Adrenal gland (tissue), 12 donors: ENCODE measurements around the gene EID3. TPM values are rescaled to one million over a fixed set of nuclear protein-coding genes. Genes with fewer than 3 reads are reported as not detected.
A peak's percentile ranks its signal among the peaks of the same experiment; 100 is the strongest.

Experiments
- DNase-seq, 7 donors: peaks; one replicate each; pipeline ENCODE4 v3.0.0-alpha.2; 2019 to 2020
- H3K27ac ChIP-seq, 5 donors: fragments of 200-600 bp; sonication (generic) in 4 of 5; 1 replicate in 3 of 5; 2 replicates in 2 of 5; pipeline versions ENCODE4 v1.5.1 to v1.8.0; 2016 to 2020; ENCODE audit warnings: mild to moderate bottlenecking in 1 of 5
- H3K27me3 ChIP-seq: fragments of 200-600 bp; 2 replicates; pipeline ENCODE4 v1.8.0; 2021
- H3K36me3 ChIP-seq, 2 donors: fragments of 200-600 bp; replicated peaks in 1 of 2; 1 replicate in 1 of 2; 2 replicates in 1 of 2; pipeline versions ENCODE4 v1.5.1 to v1.8.0; 2018 to 2022
- H3K4me1 ChIP-seq, 2 donors: fragments of 200-600 bp; replicated peaks in 1 of 2; 1 replicate in 1 of 2; 2 replicates in 1 of 2; pipeline versions ENCODE4 v1.5.1 to v1.8.0; 2018 to 2021
- H3K4me3 ChIP-seq, 4 donors: fragments of 200-600 bp; sonication (generic) in 3 of 4; one replicate each; pipeline ENCODE4 v1.5.1; 2016 to 2018
- H3K9me3 ChIP-seq, 3 donors: fragments of 200-600 bp; sonication (generic) in 1 of 3; replicated peaks in 1 of 3; 1 replicate in 2 of 3; 2 replicates in 1 of 3; pipeline versions ENCODE4 v1.5.1 to v1.8.0; 2016 to 2021
- POLR2A ChIP-seq, 2 donors: fragments of 450-650 bp; IDR thresholded peaks; one replicate each; pipeline ENCODE4 v1.6.1; 2017; ENCODE audit warnings: antibody characterized with exemption in 2 of 2, mild to moderate bottlenecking in 2 of 2, moderate library complexity in 1 of 2
- WGBS, 4 donors: extraction: QIAGEN DNeasy Blood & Tissue Kit in 2 of 4; methylation state at CpG; one replicate each; pipeline versions ENCODE4 v1.1.5 to v1.1.7; 2013 to 2017; 5-methylcytosine and 5-hydroxymethylcytosine counted together
- intact Hi-C, 2 donors: fragments of 100-400 bp; cut with DNase I; formaldehyde crosslinking; loops; one replicate each; pipeline versions ENCODE4 v1.14.1 to v1.15.0; 2022 to 2023
- polyA plus RNA-seq, 3 donors: library from polyadenylated mRNA; stranded (reverse); fragments of 200-250 nt in 2 of 3; fragments of 350-450 nt in 1 of 3; fragmentation: Illumina TruSeq in 1 of 3; extraction: RNeasy Lipid Tissue Mini Kit (QIAGEN cat#74804) in 1 of 3; gene quantifications; one replicate each; pipeline ENCODE4 v1.2.3, GENCODE V29; 2013 to 2014
- total RNA-seq, 9 donors: library from RNA; depleted of rRNA in 4 of 9; stranded (reverse); fragments of >200 nt in 4 of 9; fragments of 120-200 nt in 1 of 9; fragmentation: NEBNext Ultra II Directional in 1 of 9; extraction: Animal tissue kit (Norgen Biotek cat#: 25700) in 1 of 9; gene quantifications; one replicate each; pipeline versions ENCODE4 v1.1.0 to v1.2.4, GENCODE V29; 2013 to 2023
- TF ChIP-seq, protein P1 (sequence below), 6 experiments: fragments of 450-650 bp in 4 of 6; fragments of 200-600 bp in 2 of 6; sonication (generic) in 1 of 6; IDR thresholded peaks; 1 replicate in 5 of 6; 2 replicates in 1 of 6; pipeline versions ENCODE4 v1.5.1 to v1.8.0; 2016 to 2021; ENCODE audit warnings: antibody characterized with exemption in 6 of 6, mild to moderate bottlenecking in 2 of 6, moderate library complexity in 1 of 6
- donor health status: healthy with polysubstance abuse.
- donor health status: Bipolar disorder and iron deficiency.
- donor health status: DM: yes; HTN: yes; CAD: no.
- donor health status: DM: no; HTN: no; CAD: no.
- donor health status: DM: no; HTN: no; CAD: no.
- donor health status: DM: yes; HTN: yes; CAD: no.

EID3 gene
- total and polyA plus RNA-seq, 12 donors: 1.5 to 20.3 (median 5.5) TPM

DNA sequence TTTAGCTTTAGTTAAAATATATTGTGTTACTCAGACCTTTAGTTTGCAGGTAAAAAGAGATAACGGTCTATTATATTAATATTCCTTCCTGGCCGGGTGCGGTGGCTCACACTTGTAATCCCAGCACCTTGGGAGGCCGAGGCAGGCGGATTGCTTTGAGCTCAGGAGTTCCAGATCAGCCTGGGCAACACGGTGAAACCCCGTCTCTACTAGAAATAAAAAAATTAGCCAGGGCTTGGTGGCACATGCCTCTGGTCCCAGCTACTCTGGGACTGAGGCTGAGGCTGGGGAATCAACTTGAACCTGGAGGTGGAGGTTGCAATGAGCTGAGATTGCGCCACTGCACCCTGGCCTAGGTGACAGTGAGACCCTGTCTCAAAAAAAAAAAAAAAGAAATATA lies 13.2 kb upstream of the EID3 start:
- DNase-seq: no peak
- no peak for TF ChIP-seq POLR2A (IDR thresholded peaks at IDR 0.05)
- TF ChIP-seq, protein P1, sequence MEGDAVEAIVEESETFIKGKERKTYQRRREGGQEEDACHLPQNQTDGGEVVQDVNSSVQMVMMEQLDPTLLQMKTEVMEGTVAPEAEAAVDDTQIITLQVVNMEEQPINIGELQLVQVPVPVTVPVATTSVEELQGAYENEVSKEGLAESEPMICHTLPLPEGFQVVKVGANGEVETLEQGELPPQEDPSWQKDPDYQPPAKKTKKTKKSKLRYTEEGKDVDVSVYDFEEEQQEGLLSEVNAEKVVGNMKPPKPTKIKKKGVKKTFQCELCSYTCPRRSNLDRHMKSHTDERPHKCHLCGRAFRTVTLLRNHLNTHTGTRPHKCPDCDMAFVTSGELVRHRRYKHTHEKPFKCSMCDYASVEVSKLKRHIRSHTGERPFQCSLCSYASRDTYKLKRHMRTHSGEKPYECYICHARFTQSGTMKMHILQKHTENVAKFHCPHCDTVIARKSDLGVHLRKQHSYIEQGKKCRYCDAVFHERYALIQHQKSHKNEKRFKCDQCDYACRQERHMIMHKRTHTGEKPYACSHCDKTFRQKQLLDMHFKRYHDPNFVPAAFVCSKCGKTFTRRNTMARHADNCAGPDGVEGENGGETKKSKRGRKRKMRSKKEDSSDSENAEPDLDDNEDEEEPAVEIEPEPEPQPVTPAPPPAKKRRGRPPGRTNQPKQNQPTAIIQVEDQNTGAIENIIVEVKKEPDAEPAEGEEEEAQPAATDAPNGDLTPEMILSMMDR (IDR thresholded peaks at IDR 0.05): no peak
- no peaks in the 10 kb centered on the region for H3K27me3 ChIP-seq

GRCh38 chr12:104290855-104291254 lies 12.7 kb upstream of the EID3 start:
- Histone ChIP-seq H3K27ac (no peak overlapping the region), H3K4me3 (no peak overlapping the region), H3K4me1 (peaks cover 32 to 60% of the 10 kb centered on the region in 2 donors), H3K27me3 (no peaks in the 10 kb centered on the region), H3K36me3 (peaks cover 0 to 39% of the 10 kb centered on the region in 2 donors), H3K9me3 (no peaks in the 10 kb centered on the region)
- DNase-seq: no peak
- TF ChIP-seq POLR2A (IDR thresholded peaks at IDR 0.05): no peak
- TF ChIP-seq, protein P1 (IDR thresholded peaks at IDR 0.05): no peak
- WGBS, 4 donors: 96 to 98% (median 96%) methylated on average over 5 of the region's 5 CpGs
- intact Hi-C loops: no loop called here

More for the DNA sequence above, 13.2 kb upstream of the EID3 start:
- peaks cover 0 to 33% of the 10 kb centered on the region in 2 donors for H3K36me3 ChIP-seq
- no peaks in the 10 kb centered on the region for H3K9me3 ChIP-seq
- peaks cover 32 to 60% of the 10 kb centered on the region in 2 donors for H3K4me1 ChIP-seq
- H3K27ac ChIP-seq: peak overlapping the region in 1 of 5 donors; percentile 96
- peak overlapping the region in 1 of 4 donors; percentile 94 for H3K4me3 ChIP-seq
- WGBS, 4 donors: 80 to 90% (median 86%) methylated on average over 7 to 8 of the region's 8 CpGs
- intact Hi-C loops: no loop called here

GRCh38 chr12:104291867-104292524 lies 11.5 kb upstream of the EID3 start:
- Histone ChIP-seq H3K4me1 (peaks cover 26 to 59% of the 10 kb centered on the region in 2 donors), H3K27me3 (no peaks in the 10 kb centered on the region), H3K27ac (peak overlapping the region in 1 of 5 donors; percentile 11), H3K9me3 (no peaks in the 10 kb centered on the region), H3K36me3 (peaks cover 0 to 47% of the 10 kb centered on the region in 2 donors), H3K4me3 (peak overlapping the region in 1 of 4 donors; percentile 10)
- WGBS, 4 donors: 68 to 83% (median 75%) methylated on average over 5 of the region's 5 CpGs
- TF ChIP-seq, protein P1 (IDR thresholded peaks at IDR 0.05): no peak
- TF ChIP-seq POLR2A (IDR thresholded peaks at IDR 0.05): no peak
- intact Hi-C loops: no loop called here
- no peak for DNase-seq

DNA sequence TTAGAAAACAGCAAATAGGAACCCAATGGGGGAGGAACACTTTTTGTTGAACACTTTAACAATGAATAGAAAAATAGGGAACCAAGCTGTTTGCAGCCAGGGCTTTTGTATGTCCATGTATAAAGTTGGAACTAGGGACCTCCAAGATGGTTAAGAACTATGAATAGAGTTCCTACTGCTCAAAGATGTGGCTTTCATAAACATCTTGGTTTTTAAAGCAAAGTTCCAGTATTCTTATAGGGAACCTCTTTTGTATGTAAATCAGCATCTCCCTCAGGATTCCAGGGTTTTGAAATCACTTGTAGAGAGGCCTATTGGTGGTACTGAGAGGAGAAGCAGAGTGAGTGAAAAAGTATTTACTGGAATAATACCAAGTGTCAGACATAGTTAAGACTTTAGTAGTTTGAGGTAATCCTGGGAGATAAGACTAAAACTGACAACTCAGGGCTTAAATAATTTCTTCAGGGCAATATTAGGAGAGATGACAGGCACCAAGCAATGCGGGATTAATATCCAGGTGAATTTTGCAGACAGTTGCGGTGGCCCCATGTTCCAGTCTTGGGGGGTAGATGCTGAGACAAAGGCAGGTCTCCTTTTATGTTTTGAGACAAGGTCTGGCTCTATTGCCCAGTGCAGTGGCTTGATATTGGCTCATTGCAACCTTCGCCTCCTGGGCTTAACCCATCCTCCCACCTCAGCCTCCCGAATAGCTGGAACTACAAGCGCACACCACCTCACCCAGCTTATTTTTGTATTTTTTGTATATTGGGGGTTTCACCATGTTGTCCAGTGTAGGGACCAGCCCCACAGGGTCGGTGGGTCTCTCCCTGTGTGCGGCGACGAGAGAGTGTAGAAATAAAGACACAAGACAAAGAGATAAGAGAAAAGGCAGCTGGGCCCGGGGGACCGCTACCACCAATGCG lies 10.4 kb upstream of the EID3 start:
- 87 to 93% (median 88%) methylated on average over 12 of the region's 12 CpGs for WGBS, 4 donors
- DNase-seq: no peak
- Histone ChIP-seq H3K27ac (peak overlapping the region in 3 of 5 donors; percentile 11 to 49 (median 37)), H3K4me3 (peak overlapping the region in 1 of 4 donors; percentile 4), H3K9me3 (no peaks in the 10 kb centered on the region), H3K4me1 (peaks cover 26 to 65% of the 10 kb centered on the region in 2 donors), H3K27me3 (no peaks in the 10 kb centered on the region), H3K36me3 (peaks cover 0 to 47% of the 10 kb centered on the region in 2 donors)
- TF ChIP-seq, protein P1 (IDR thresholded peaks at IDR 0.05): no peak
- TF ChIP-seq POLR2A (IDR thresholded peaks at IDR 0.05): no peak
- intact Hi-C loops: no loop called here
